Sigmoid colon (tissue), 7 donors: Measurements from ENCODE around the gene LRRC74B. TPM values are rescaled to one million over a fixed set of nuclear protein-coding genes. Genes with fewer than 3 reads are reported as not detected.
A peak's percentile ranks its signal among the peaks of the same experiment; 100 is the strongest.

ENCODE experiments used
- DNase-seq: peaks from one replicate; pipeline ENCODE4 v3.0.0-alpha.2; 2019
- H3K27ac ChIP-seq, 4 donors: fragments of 200-600 bp; sonication (generic); one replicate each; pipeline ENCODE4 v1.5.1; 2016 to 2019; ENCODE audit warnings: mild to moderate bottlenecking in 1 of 4
- H3K27me3 ChIP-seq, 3 donors: fragments of 200-600 bp; sonication (generic); one replicate each; pipeline ENCODE4 v1.5.1; 2019; ENCODE audit warnings: mild to moderate bottlenecking in 1 of 3
- H3K36me3 ChIP-seq, 4 donors: fragments of 200-600 bp; sonication (generic); one replicate each; pipeline ENCODE4 v1.5.1; 2016 to 2019
- H3K4me1 ChIP-seq, 4 donors: fragments of 200-600 bp; sonication (generic); one replicate each; pipeline ENCODE4 v1.5.1; 2017 to 2019
- H3K4me3 ChIP-seq, 4 donors: fragments of 200-600 bp; sonication (generic); one replicate each; pipeline ENCODE4 v1.5.1; 2017 to 2019; ENCODE audit warnings: mild to moderate bottlenecking in 2 of 4, moderate library complexity in 1 of 4
- H3K9me3 ChIP-seq, 4 donors: fragments of 200-600 bp in 3 of 4; sonication (generic) in 3 of 4; one replicate each; pipeline versions ENCODE4 v1.5.1 to v1.6.1; 2013 to 2019
- EP300 ChIP-seq, 4 donors: sonication (generic); formaldehyde crosslinking; IDR thresholded peaks; one replicate each; pipeline ENCODE4 v1.6.1; 2017; ENCODE audit warnings: antibody characterized with exemption in 4 of 4
- POLR2A ChIP-seq, 2 donors: fragments of 450-650 bp; IDR thresholded peaks; one replicate each; pipeline ENCODE4 v1.6.1; 2016; ENCODE audit warnings: antibody characterized with exemption in 2 of 2, mild to moderate bottlenecking in 2 of 2, moderate library complexity in 2 of 2
- POLR2AphosphoS5 ChIP-seq, 4 donors: sonication (generic); formaldehyde crosslinking; IDR thresholded peaks; one replicate each; pipeline ENCODE4 v1.6.1; 2017; ENCODE audit warnings: antibody characterized with exemption in 4 of 4
- WGBS, 2 donors: extraction: QIAGEN DNeasy Blood & Tissue Kit; methylation state at CpG; one replicate each; pipeline ENCODE4 v1.1.7; 2013; 5-methylcytosine and 5-hydroxymethylcytosine counted together
- intact Hi-C: fragments of 100-400 bp; cut with DNase I; formaldehyde crosslinking; loops from one replicate; pipeline ENCODE4 v1.15.1; 2023
- polyA plus RNA-seq, 3 donors: library from polyadenylated mRNA; stranded (reverse); fragments of 200-250 nt; gene quantifications; one replicate each; pipeline ENCODE4 v1.2.3, GENCODE V29; 2013
- total RNA-seq, 4 donors: library from RNA; depleted of rRNA; stranded (reverse); fragments of >200 nt; gene quantifications; one replicate each; pipeline ENCODE4 v1.1.0, GENCODE V29; 2016
- TF ChIP-seq, protein P1 (sequence below), 4 experiments: fragments of 450-650 bp in 3 of 4; fragments of 200-600 bp in 1 of 4; IDR thresholded peaks; one replicate each; pipeline ENCODE4 v1.5.1; 2016 to 2019; ENCODE audit warnings: antibody characterized with exemption in 4 of 4, mild to moderate bottlenecking in 3 of 4, moderate library complexity in 2 of 4
- donor health status: healthy with polysubstance abuse.
- donor health status: Bipolar disorder and iron deficiency.
- donor health status: healthy.

Gene LRRC74B
- total and polyA plus RNA-seq, 7 donors, result under 0.01 to 0.06 TPM; not detected in 5

DNA sequence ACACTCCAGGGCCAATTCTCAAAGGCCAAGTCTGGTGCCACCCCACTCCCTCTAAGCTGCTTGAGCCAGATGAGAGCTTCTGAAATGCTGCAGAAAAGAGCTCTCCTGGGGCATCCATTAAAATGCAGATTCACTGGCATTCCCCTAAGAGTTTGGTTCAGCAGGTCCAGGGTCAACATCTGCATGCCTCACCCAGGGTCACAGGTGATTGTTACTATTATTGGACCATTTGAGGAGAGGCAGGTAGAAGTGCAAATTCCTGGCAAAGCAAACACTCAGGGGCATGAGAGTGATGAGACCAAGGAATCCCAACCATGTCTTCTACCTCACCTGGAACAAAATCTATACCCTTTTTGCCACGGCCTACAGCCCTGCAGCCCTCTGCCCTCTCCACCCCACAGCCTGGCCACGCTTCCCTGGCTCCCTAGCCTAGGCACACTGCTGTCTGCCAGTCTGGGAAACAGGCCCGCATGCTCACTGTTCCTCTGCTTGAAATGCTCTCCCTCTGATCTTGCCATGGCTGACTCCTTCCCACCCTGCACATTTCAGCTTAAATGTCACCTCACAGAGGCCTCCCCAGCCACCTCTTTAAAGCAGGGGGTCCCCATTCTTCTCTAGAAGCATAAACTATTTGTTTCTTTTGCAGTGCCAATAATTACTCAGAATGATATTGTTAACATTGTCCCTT, 35.2 kb upstream of the LRRC74B start:
- Histone ChIP-seq H3K27ac (no peak overlapping the region), H3K4me3 (no peak overlapping the region), H3K9me3 (no peaks in the 10 kb centered on the region), H3K27me3 (no peaks in the 10 kb centered on the region), H3K4me1 (peaks cover 0 to 22% (median 20%) of the 10 kb centered on the region in 4 donors), H3K36me3 (no peaks in the 10 kb centered on the region)
- WGBS, 2 donors, result 90 to 95% methylated on average over 3 of the region's 3 CpGs
- intact Hi-C loops, result no loop called here
- TF ChIP-seq EP300 (IDR thresholded peaks at IDR 0.05) (no peak), POLR2AphosphoS5 (IDR thresholded peaks at IDR 0.05) (no peak), POLR2A (IDR thresholded peaks at IDR 0.05) (no peak)
- TF ChIP-seq, protein P1, sequence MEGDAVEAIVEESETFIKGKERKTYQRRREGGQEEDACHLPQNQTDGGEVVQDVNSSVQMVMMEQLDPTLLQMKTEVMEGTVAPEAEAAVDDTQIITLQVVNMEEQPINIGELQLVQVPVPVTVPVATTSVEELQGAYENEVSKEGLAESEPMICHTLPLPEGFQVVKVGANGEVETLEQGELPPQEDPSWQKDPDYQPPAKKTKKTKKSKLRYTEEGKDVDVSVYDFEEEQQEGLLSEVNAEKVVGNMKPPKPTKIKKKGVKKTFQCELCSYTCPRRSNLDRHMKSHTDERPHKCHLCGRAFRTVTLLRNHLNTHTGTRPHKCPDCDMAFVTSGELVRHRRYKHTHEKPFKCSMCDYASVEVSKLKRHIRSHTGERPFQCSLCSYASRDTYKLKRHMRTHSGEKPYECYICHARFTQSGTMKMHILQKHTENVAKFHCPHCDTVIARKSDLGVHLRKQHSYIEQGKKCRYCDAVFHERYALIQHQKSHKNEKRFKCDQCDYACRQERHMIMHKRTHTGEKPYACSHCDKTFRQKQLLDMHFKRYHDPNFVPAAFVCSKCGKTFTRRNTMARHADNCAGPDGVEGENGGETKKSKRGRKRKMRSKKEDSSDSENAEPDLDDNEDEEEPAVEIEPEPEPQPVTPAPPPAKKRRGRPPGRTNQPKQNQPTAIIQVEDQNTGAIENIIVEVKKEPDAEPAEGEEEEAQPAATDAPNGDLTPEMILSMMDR (IDR thresholded peaks at IDR 0.05), result no peak
- DNase-seq, result no peak

DNA sequence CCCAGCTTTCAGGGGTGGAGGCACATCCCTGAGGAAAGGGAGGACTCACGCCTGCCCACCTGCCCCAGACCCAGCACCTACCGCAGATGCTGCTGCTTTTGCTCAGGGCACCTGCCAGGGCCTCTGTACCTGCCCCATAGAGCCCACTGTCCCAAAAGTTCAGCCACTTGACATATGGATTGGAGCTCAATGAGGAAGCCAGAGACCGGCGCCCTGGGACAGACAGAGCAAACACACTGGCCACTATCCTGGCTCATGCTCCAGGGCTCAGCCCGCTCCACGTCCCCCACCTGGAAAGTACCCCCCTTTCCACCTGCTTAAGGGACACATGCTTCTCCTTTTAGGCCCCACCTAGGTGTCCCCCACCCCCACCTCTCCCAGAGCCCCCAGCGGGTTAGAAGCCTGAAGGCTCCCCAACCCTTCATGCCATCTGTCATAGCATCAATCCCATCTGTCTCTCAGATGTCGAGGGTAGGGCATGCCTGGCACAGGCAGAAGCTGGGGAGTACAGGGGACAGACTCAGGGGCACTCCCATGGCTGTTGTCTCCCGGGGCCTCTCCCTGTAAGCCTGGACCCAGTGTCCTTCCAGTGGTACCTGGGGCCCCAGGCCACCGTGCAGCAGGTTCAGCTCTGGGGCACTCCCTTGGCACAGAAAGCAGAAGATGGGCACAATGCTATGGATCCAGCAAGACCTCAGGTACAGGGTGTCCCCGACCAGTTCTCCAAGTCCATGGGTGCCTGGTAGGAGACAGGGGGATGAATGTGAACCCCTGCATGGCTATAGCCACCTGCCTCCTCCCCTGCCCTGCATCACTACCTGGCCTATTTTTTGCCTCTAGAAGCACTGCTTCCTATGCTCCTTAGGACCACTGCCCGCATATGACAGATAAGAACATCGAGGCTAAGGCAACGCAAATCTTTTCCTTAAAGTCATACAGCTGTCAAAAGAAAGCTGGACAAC, 33.0 kb upstream of the LRRC74B start:
- Histone ChIP-seq H3K4me1 (peaks cover 0 to 24% (median 22%) of the 10 kb centered on the region in 4 donors), H3K27me3 (no peaks in the 10 kb centered on the region), H3K27ac (peak overlapping the region in 1 of 4 donors; percentile 82), H3K36me3 (no peaks in the 10 kb centered on the region), H3K9me3 (no peaks in the 10 kb centered on the region), H3K4me3 (no peak overlapping the region)
- TF ChIP-seq POLR2A (IDR thresholded peaks at IDR 0.05) (no peak), EP300 (IDR thresholded peaks at IDR 0.05) (no peak), POLR2AphosphoS5 (IDR thresholded peaks at IDR 0.05) (no peak)
- TF ChIP-seq, protein P1 (IDR thresholded peaks at IDR 0.05), result no peak
- 67 to 82% methylated on average over 14 of the region's 14 CpGs for WGBS, 2 donors
- intact Hi-C loops, result no loop called here
- no peak for DNase-seq

DNA sequence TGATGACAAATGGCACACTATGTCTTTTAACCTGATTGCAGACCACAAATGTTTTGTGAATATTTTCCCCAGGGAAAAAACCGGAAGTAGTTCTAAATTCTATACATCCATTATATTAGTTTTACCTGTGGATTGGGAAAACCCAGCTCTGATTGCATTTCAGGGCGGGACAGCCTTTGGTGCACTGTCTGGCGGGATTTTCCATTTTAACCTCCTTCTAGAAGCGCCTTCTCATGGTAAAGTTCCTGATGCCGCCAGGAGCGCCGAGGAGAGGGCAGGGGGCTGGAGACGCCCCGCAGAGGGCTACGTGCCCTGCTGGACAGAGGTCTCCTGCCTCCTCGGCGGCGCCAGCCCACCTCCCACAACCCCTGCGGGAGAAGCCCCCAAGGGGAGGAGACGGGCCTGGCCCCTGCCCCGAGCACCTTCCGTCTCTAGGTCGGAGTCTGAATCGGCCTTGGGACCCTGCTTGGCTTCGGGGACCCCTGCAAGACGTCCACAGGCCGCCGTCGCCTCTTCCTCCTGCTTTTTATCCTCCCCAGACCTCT, 32.0 kb upstream of the LRRC74B start:
- H3K4me3 ChIP-seq, result peak overlapping the region; percentile 37 to 57 (median 50)
- 10 to 13% methylated on average over 24 of the region's 24 CpGs for WGBS, 2 donors
- no peaks in the 10 kb centered on the region for H3K9me3 ChIP-seq
- peaks cover 0 to 24% (median 22%) of the 10 kb centered on the region in 4 donors for H3K4me1 ChIP-seq
- intact Hi-C loops, result no loop called here
- H3K27me3 ChIP-seq, result no peaks in the 10 kb centered on the region
- no peaks in the 10 kb centered on the region for H3K36me3 ChIP-seq
- no peak for DNase-seq
- TF ChIP-seq EP300 (IDR thresholded peaks at IDR 0.05) (no peak), POLR2AphosphoS5 (IDR thresholded peaks at IDR 0.05) (no peak), POLR2A (IDR thresholded peaks at IDR 0.05) (no peak)
- TF ChIP-seq, protein P1 (IDR thresholded peaks at IDR 0.05), result no peak
- H3K27ac ChIP-seq, result peak overlapping the region; percentile 68 to 82 (median 74)

DNA sequence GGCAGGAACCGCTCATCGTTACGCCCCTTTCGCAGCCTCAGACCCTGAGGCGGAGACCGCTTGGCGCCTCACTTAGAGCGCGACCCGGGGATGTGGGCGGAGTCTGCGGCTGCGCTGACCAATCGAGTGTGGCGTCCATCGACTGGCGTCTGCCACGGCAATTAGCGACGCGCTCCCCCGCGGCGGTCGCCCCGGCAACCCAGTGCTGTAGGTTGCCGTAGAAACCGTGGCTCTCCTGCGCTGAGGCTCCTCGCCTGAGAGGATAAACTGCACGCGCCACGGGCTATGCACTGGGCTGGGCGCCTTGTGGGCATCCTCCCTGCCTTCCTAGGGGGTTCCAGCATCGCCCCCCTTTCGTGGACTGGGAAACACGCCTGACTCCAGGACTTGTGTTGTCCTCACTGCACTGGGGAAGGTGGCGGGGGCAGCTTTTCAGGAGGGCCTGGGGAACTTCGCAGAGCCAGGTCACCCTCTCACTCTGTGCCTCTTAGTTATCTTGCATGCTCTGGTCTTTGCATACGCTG, 31.5 kb upstream of the LRRC74B start:
- intact Hi-C loops, result no loop called here

More for the DNA sequence above, 31.5 kb upstream of the LRRC74B start:
- no peaks in the 10 kb centered on the region for H3K36me3 ChIP-seq
- peak overlapping the region; percentile 68 to 82 (median 74) for H3K27ac ChIP-seq
- H3K9me3 ChIP-seq, result no peaks in the 10 kb centered on the region
- peaks cover 0 to 24% (median 22%) of the 10 kb centered on the region in 4 donors for H3K4me1 ChIP-seq
- 1 to 2% methylated on average over 40 of the region's 40 CpGs for WGBS, 2 donors
- no peaks in the 10 kb centered on the region for H3K27me3 ChIP-seq
- DNase-seq, result peak; percentile 94
- H3K4me3 ChIP-seq, result peak overlapping the region; percentile 37 to 57 (median 50)
- TF ChIP-seq, protein P1 (IDR thresholded peaks at IDR 0.05), result no peak
- TF ChIP-seq EP300 (IDR thresholded peaks at IDR 0.05), result no peak
- TF ChIP-seq POLR2AphosphoS5 (IDR thresholded peaks at IDR 0.05), result peak in 1 of 4 donors; percentile 16
- no peak for TF ChIP-seq POLR2A (IDR thresholded peaks at IDR 0.05)
